Cerebellar cortex (tissue), 1 donor: Measurements from ENCODE around the gene DES.
"Not testable (repeated sequence)": the region's sequence is repeated elsewhere in the genome, so short reads cannot be mapped to it uniquely, and the experiment has no call there.

ENCODE experiments used
- DNase-seq: peaks from one replicate; pipeline ENCODE4 v3.0.0-alpha.2; 2015; ENCODE audit warnings: low spot score

DES gene

DNA sequence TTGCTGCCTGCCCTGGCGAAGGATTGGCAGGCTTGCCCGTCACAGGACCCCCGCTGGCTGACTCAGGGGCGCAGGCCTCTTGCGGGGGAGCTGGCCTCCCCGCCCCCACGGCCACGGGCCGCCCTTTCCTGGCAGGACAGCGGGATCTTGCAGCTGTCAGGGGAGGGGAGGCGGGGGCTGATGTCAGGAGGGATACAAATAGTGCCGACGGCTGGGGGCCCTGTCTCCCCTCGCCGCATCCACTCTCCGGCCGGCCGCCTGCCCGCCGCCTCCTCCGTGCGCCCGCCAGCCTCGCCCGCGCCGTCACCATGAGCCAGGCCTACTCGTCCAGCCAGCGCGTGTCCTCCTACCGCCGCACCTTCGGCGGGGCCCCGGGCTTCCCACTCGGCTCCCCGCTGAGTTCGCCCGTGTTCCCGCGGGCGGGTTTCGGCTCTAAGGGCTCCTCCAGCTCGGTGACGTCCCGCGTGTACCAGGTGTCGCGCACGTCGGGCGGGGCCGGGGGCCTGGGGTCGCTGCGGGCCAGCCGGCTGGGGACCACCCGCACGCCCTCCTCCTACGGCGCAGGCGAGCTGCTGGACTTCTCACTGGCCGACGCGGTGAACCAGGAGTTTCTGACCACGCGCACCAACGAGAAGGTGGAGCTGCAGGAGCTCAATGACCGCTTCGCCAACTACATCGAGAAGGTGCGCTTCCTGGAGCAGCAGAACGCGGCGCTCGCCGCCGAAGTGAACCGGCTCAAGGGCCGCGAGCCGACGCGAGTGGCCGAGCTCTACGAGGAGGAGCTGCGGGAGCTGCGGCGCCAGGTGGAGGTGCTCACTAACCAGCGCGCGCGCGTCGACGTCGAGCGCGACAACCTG, at the start of gene DES:
Gene DES (plus strand): TSS at position 223 of the 857 bp plus-strand sequence. CDS start 86 bp downstream, at position 309.
- DNase-seq: no peak

DNA sequence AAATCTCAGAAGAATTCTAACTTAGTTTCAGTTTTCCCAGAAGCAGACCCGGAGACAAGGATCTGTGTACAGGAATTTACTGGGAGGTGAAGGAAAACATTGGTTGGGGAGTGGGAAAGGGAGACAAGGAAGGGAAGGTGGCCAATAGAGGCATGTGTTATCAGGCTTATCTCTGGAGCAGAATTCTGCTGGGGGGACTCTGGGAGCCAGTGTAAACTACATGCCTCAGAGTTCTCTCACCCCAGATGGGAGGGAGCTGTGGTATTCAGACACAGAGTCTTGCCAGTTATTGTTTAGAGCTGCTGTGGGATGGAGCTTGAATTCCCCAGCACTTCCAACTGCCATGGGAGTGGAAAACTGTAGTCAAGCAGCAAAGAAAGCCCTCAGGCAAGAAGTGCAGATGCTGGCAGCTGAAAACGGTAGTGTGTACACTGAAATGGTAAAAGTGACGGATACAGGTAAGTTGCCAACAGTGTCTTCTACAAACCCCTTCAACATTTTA, 49.4 kb upstream of the DES start:
- DNase-seq: no peak

DNA sequence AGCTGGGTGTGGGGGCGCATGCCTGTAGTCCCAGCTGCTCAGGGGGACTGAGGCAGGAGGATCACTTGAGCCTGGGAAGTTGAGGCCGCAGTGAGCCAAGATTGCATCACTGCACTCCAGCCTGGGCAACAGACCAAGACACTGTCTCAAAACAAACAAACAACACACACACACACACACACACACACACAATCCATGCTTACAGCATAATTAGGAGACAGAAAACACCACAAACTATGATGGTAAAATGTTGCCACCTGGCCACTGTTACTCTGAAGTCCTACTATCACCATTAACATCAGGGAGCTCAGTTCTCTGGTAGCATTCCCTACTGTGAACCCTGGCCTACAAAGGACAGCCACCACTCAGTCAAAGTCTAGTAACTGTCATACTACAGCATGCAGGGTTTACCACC, 48.7 kb upstream of the DES start:
- no peak for DNase-seq

DNA sequence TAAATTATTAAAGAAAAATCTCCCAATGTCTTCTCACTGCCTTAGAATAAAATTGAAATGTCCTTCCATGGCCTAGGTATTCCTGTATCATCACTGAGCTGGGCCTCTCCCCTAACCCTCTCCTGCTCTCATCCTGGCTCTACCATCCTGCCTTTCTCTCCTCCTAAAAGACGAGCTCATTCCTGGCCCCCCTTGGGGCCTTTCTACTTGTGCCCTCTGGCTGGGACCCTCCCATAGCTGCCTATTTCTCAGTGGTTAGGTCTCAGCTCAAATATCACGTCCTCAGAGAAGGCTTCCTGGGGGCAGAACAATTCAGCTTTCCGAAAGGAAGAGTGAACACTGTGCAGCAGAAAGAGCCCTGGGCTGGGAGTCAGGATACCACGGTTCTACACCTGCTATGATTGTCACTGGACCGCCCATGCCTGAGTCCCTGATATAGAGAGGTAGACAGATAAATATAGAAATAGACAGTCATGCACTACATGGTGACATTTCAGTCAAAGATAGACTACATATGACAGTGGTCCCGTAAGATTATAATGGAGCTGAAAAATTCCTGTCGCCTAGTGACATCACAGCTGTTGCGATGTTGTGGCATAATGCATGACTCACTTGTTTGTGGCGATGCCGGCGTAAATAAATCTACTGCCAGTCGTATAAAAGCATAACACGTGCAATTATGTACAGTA, 39.9 kb upstream of the DES start:
- DNase-seq: no peak

DNA sequence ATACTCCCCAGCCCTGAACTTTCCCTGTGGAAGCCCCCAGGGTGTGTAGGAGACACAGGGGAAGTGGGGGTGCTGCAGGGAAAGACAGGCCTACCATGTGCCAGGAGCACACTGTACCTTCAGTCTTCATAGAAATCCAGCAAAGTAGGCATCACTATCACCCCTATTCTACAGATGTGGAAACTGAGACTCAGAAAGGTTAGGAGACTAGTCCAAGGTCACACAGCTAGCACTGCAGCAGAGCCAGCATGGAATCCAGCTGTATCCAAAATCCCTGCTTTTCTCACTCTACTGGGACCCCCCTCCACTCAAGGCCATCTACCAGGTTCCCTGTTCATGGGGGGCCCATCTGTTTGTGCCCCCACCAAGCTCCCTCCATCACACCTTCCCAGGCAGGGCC, 37.3 kb upstream of the DES start:
- DNase-seq: no peak

DNA sequence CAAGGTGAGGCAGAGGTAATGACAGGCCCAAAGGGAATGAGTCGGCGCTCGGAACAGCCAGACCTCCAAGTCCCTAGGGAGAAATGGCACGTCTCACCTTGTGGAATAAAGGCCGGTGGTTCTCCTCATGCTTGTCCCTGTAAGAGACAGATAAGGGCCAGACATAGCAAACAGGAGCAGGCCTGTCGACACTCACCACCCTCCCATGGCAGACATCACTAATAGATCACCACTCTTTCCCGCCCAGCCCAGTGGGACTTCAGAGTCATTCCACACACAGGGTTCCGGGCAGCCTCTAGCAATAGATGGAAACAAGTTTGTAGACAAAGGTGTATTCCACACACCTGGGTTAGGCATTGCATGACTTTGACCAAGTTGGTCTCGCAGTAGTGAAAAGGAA, 36.7 kb upstream of the DES start:
- no peak for DNase-seq

DNA sequence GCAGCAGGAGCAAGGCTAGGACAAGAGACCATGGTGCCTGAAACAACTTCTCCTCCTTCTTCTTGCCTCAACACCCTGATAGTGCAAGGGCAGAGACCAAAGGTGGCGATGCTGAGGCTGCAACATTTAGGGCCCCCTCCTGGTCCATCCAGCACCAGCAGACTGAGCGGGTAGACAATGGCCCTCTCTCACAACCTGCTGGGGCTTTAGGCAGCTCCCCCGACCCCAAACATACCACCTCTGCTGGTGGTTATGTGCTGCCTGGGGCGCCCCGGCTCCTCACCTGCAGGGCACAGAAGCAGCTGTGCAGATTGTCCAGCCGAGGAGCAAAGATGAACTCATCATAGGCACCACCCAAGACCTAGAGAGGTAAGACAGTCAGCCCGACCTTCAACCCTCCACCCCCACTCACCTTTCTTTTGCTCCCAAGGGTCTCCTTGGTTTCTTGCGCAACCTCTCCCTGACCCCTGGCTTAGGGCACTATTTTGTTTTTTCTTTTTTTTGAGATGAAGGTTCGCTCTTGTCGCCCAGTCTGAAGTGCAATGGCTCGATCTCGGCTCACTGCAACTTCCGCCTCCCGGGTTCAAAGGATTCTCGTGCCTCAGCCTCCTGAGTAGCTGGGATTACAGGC, 34.0 kb upstream of the DES start:
- no peak for DNase-seq

DNA sequence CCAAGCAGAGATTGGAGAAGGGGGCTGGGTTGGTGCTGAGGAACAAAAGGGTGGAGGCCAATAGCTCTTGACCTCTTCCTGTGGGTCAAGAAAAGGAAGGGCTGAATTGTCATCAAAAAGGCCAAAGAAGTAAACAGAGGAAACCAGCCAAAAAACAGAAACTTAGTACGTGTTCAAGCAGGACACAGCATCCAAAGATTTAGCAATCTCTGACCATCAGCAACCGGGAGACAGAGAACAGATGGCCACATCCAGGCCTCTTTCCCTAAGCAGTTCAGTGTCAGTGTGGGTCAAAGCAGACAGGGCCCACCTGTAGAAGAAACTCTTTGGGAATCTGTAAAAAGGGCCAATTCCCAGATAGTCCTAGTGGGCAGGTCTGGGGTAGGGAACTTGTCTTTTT, 33.3 kb upstream of the DES start:
- no peak for DNase-seq

DNA sequence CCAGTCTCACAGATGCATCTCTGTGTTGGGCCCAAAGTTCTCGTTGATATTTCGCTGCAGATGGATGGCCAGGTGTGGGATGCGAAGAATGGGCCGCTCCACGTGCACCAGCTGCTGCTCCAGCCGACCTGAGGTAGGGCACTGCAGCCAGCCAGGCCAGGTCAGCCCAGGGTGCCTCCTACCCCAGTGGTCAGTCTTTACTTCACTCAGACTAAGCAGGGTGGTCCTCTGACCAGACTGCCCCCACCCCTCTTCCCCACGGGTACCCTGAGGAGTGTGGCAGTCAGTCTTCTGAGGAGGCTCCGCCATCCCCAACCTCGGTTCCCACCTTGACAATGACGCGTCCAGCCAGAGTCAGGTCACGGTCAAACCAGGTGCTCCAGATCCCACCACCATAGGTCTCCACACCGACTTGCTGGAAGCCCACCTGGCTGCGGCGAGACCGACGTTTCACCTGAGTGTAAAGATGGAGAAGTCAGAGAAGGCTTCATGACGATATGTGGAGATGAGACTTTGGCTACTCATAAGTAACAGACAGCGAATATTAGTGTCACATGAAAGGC, 32.1 kb upstream of the DES start:
- no peak for DNase-seq

DNA sequence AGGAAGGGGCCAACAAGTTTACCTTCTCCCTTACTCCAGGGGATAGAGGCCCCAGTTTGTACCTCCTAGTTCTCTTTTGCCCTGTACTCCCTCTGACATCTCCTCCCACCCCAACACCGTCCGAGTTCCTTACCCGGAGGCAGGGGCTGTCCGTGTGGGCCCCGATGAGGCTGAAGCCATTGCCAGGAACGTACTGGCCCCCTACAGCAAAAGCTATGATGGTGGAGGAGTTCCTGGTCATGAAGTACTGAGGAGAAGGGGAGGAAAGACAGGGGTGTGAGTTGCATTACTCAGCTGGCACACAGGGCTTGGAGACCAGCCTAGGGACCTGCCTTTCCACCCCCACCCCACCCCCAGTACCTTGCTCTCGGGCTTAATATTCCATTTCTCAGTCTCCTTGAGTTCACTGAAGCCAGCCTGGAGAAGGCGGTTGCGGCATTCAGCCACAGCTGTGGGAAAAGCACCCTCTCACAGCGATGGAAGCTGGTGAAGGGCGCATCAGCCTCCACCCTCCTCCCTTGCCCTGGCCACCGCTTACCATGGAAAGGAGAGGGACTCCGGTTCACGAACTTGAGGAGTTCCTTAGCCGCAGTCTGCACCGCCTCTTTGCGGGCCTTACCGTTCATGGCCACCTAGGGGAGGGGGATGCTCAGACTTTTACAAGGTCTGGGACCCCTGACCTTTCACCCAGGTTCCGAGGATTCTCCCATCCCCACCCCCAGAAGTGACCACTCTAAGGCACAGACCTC, 31.5 kb upstream of the DES start:
- no peak for DNase-seq

DNA sequence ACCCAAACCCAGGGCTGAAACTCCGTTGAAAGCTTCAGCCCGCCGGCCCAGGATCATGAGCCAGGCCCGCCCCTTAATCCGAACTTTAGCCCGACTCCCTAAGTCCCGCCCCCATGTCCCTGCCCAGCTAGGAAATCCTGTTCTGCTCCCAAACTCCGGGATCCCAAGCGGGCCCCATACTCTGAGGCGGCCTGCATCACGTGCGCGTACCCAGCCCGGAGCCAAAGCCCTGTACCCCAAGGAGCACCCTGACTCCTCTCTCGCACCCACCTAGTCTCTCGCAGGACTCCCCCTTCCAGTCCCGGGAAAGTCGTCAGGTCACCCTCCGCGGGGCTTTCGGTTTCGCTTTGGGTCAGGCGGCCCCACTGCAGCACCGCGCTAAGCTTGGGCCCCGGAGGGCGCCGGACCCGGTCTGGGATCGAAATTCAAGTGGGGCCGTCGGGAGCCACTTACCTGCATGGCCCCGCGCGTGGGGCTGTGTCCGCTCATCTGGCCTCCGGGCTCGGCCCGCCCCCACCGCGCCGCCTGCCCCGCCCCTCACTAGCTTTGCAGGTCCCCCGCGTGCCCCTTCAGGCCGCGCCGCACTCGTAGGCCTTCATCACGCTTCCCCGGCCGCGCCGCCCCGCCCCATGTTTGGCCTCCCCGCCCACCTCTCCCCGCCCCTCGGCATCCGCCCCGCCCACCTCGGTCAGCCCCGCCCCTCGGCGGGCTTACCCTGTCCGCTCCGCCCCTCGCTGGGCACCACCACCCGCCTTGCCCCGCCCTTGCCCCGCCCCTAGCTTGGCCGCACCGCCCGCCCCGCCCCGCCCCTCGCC, 30.7 kb upstream of the DES start, which contains the start of gene DNPEP:
Gene DNPEP (minus strand): TSS at position 607 of the 815 bp plus-strand sequence. CDS start 118 bp downstream, at position 489.
- DNase-seq: peak; percentile 47

DNA sequence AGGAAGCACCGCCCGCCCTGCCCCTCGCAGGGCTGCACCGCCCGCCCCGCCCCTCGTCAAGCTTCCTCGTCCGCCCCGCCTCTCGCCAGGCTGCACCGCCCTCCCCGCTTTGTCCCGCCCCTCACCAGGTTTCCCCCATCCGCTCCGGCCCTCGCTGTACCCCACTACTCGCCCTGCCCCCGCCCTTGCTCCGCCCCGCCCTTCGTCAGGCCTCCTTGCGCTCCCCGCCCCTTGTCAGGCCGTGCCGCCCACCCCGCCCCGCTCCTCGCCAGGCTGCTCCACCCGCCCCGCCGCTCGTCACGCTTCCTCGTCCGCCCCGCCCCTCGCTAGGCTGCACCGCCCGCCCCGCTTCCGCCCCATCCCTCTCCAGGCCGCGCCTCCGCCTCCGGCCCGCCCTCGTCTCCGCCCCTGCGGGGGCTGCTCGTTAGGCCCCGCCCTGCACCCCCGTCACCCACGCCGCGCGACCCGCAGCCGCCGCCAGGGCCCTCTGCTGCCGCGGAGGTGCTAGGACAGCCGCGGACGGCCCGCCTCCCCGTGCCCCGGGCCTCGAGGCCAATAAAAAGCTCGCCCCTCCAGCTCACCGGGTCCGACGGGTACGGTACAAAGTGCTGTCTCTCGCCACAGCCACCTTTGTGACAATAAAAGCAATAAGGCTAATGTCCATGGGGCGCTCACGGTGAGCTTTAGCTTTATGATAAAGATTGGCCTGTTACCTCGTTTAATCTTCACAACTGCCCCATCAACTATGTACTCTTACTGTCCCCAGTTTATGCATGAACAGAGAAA, 29.9 kb upstream of the DES start:
- peak; percentile 95 for DNase-seq

DNA sequence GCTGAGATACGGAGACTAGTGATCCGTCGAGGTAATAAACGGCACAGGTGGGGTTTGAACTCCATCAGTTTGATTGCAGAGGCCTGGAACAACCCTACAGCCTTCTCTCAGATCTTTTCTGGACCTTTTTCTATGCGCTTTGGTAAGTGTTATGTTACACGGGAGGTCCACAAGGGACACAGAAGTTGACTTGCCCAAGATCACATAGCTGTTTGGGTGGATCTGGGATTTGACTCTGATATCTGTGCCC, 29.3 kb upstream of the DES start:
- no peak for DNase-seq

DNA sequence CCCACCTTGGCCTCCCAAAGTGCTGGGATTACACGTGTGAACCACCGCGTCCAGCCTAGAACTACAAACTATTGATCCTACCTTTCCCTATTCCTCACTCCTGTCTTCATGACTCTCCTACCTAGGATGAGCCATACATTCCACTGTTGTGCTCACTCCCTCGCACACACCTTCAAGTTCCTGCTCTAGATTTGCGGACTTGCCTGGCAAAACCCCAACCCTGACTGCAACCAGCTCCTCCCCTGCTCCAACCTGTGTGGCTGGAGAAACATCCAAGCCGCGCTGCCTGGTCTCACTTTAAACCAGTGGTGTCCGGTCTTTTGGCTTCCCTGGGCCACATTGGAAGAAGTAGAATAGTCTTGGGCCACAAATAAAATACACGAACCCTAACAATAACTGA, 25.4 kb upstream of the DES start:
- DNase-seq: no peak

DNA sequence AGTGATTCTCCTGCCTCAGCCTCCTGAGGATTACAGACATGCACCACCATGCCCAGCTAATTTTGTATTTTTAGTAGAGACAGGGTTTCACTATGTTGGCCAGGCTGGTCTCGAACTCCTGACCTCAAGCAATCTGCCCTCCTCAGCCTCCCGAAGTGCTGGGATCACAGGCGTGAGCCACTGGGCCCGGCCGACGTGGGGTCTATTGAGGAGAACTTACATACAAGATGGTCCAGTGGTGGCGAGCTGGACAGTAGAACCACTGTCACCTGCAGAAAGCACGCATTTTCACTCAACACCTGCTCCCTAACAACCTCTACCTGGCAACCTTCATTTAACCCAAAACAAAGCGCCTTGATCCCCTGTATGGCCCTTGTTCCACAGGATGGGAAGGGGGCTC, 23.1 kb upstream of the DES start:
- DNase-seq: not testable (repeated sequence)

DNA sequence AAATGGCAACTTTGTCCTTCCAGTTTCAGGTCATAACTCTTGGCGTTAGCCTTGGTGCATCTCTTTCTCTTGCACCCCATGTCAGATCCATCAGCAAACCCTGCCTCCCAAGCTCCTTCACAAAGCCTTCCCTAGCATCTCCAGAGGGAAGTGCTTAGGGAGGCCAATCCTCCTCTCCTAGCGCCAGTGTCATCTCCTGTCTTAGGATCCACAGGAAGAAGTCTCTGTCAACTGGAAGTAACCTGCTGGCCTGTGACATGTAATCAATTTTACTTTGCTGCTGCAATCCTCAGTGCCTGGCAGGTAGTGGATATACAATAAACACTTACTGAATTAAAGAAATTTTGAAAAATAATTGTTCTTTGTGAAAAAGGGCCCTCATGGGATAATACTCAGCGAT, 22.6 kb upstream of the DES start:
- DNase-seq: no peak

DNA sequence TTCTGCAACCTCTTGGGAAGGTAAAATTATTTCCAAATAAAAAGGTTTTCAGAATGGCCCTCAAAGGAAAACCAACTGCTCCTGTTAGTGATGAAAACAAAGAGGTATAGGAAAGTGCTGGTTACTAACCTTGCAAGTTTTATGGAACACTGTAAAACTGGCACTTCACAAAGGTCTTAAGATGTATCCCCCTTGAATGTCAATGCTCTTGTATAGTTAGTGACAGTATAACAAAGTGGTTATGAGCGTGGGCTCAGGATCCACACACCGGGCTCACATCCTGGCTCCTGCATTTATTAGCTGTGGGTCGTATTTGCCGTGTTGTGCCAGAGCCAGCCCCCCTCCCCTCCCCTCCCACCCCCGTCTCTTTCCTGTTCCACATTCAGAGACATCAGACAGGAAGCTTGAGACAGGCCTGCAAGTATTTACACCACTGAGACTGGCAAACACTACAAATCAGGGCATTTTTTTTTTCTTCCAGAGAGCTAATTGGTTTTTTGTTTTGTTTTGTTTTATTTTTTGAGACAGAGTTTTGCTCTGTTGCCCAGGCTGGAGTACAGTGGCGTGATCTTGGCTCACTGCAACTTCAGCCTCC, 21.2 kb upstream of the DES start:
- no peak for DNase-seq

DNA sequence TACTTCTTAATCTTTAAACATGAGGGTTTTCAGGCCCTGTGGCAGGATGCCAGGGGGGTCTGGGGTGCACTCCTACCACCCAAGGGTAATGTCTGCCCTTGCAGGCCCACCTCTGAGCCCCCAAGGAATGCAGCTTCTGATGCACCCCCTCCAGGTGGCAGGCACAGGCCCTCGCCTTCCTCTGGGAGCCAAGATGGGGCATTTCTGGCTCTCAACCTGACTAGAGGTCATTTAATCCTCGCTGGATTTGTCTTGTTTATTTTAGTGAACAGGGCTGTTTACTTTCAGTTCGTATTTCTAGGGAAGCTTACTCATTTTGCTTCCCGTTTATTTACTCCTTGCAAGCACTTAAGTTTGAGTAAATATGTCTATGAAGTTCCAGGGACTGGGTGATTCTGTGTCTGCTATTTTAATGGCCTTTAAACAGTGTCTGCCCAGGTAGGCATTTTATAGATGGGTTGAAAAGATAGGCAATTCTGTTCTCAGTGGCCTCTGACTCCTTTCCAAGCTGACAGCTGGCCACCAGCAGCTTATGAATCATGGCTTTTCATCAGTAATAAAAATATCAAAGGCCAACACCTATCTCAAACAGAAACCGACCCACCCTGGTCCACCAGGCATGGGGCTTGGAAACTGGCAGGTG, 19.3 kb upstream of the DES start:
- peak; percentile 75 for DNase-seq

DNA sequence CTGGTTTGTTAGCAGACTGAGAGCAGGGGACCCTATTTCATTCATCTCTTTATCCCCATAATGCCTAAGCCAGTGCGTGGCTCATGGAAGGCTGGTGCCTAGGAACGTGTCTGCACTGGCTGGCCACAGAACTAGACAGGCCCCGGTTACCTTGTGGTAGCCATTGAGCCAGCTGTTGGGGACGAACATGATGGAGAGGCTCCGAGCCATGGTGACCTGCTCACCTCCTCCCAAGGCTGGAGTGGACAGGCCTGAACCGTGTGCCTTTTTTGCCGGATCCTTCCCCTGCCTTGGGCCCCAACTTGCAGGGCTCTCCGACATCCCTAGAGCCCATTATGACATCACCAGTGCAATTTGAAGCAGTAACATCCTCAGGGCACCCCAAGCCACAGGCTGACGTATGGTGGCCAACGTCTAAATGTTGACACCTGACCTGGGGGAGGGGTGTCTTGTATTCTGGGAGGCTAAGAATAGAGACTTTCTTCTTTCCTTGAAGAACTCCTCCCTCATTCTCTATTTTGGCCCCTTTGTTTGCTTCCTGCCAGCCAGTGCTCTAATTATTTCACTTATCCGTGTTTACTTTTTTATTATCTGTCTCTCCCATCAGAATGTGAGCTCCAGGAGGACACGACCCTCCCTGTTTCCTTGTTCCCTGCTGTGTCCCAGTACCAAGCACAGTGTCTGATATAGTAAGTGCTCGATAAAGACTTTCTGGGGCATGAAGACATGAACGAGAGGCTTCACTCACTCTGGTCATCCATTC, 18.3 kb upstream of the DES start:
- DNase-seq: no peak
